HG03342 (cell line): ENCODE measurements around the gene RHNO1.
"Not testable (repeated sequence)": the region's sequence is repeated elsewhere in the genome, so short reads cannot be mapped to it uniquely, and the experiment has no call there.

Experiments
- ATAC-seq: cut with Tn5 transposase; IDR thresholded peaks from one replicate; pipeline ENCODE4 v1.9.1; 2021; ENCODE audit warnings: mild to moderate bottlenecking, moderate library complexity; ENCODE audit not compliant: unreplicated experiment

The RHNO1 gene

DNA sequence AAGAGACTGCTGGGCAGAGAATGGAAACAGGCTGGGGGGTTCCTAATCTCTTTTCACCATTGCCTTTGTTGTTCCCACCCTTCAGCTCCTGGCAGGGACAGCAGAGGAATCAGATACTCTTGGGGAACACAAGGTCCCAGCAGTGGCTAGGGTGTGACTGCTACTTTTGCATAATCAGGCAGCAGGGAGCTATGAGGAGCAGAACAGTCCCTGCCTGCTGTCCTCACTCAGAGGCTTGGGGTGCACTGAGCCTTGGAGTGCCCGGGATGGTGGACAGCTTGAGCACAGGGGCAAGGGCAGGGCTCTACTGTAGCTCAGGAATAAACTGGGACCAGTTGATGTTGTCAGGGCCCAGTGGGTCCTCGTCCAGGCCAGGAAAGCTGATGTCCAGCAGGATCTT is 18.7 kb upstream of the RHNO1 start:
- no peak for ATAC-seq

DNA sequence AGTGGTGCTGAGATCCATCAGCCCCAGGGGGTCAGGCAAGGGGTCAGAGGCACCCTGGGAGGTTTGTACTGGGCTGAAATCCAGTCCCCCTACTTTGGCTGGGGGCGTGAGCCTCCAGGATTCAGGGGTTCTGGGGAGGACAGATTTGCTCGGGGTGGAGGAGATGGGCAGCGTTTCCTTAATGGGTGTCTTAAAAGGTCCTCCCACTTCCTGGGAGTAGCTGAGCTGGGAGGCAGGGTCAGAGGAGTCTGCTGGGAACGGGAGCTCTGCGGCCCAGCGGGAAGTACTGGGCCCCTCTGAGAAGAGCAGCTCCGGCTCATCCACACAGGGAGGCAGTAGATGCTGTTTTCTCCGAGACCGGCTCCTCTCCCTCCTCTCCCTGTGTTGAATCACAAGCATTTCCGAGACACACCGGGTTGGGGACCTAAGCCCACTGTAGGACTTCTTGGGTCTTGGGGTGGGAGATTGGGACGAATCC is 18.0 kb upstream of the RHNO1 start:
- ATAC-seq = no peak

DNA sequence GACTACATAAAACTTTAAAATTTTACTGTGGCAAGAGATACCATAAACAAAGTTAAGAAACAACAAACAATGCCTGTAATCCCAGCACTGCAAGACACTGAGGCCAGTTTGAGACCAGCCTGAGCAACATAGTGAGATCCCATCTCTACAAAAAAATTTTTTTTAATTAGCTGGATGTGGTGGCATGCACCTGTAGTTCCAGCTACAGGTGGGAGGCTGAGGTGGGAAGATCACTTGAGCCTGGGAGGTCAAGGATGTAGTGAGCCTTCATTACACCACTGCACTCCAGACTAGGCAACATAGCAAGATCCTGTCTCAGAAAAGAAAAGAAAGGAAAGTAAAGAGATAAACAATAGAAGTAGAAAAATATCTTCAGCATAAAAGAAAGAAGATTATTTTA is 16.9 kb upstream of the RHNO1 start:
- ATAC-seq = no peak

- no peak for ATAC-seq
These were observed 14.1 kb upstream of the RHNO1 start for GRCh38 chr12:2862876-2863275.

- not testable (repeated sequence) for ATAC-seq
These were observed 13.6 kb upstream of the RHNO1 start for GRCh38 chr12:2863402-2863801.

DNA sequence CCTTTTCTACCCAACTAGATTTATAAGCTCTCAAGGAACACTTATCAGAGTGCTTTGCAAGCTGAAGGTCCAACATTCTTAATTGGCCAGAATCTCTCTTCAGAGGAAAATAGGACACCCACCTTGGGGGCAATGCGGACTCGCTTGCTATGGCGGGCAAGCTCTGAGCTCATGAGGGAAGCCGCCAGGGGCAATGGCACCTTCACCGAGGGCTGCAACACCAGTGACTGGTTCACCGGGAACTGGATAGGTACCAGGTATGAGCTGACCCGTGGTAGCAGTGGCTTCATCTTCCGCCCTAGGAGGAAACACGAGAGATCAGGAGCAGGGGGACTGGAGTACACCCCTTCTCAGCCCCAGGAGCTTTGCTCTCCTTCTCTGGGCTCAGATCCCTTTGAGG is 12.8 kb upstream of the RHNO1 start:
- no peak for ATAC-seq

DNA sequence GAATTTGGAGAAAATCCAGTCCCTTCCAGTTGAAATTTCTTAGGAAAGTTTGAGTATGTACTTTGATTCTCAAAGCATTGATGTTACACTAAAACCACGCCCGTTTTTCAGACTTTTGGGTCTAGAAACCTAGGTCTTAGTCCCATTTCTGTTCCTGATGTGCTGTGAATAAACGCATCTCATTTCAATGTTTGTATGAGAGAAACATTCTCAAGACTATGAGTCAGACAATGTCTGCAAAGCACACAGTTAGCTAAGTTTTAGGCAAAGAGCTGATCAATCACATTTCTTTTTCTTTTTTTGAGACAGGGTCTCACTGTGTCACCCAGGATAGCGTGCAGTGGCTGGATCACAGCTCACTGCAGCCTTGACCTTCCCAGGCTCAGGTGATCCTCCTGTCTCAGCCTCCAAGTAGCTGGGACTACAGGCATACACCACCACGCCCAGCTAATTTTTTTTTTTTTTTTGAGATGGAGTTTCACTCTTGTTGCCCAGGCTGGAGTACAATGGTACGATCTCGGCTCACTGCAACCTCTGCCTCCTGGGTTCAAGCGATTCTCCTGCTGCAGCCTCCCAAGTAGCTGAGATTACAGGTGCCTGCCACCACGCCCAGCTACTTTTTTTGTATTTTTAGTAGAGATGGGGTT is 7.9 kb upstream of the RHNO1 start:
- not testable (repeated sequence) for ATAC-seq

- ATAC-seq = peak; percentile 34
These were observed 484 bp upstream of the RHNO1 start for GRCh38 chr12:2876431-2877046.

DNA sequence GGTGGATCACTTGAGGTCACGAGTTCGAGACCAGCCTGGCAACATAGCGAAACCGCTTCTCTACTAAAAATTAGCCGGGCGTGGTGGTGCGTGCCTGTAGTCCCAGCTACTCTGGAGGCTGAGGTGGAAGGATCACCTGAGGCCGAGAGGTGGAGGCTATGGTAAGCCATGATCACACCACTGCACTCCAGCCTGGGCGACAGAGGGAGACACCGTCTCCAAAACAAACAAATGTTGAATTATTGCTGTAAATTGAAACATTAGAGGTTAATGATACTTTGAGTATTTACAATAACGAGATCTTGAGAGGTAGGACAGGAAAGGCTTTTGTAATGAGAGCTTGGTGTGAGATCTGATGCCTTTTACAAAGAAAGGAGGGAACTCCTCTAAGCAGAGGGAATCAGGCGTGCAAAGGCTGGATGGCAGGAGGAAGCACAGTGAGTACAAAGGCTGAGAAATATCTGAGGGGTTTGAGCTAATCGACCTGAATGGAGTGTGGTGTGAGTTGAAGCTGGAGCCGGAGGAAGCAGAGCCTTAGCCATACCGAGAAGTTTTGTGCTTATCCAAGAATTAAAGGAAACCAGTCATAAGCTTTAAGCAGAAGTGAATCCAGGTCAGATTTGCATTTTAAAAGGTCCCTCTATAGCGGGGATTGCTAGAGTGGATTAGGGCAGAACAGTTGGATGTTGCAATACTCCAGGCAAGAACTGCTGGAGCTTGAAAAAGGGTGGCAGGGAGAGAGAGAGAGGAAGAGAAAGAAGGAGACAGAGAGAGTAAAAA is 1.1 kb downstream of the RHNO1 start:
- ATAC-seq = no peak

DNA sequence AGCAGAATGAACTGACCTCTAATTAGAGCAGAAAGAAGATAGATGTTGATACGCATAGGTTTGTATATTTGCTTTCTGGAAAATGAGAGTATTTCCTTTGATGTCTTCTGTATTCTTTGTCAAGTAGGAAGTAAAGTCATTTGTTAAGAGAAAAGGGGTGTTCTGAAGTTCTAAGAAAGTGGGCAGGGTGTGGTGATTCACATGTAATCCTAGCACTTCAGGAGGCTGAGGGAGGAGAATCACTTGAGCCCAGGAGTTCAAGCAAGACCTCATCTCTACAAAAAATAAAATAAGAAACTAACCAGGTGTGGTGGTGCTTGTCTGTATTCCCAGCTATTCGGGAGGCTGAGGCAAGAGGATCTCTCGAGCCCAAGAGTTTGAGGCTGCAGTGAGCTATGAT is 2.8 kb downstream of the RHNO1 start:
- ATAC-seq = no peak

- no peak for ATAC-seq
These were observed 7.8 kb downstream of the RHNO1 start for GRCh38 chr12:2884810-2885209.

GRCh38 chr12:2886768-2887450 is 9.9 kb downstream of the RHNO1 start:
- ATAC-seq = no peak

DNA sequence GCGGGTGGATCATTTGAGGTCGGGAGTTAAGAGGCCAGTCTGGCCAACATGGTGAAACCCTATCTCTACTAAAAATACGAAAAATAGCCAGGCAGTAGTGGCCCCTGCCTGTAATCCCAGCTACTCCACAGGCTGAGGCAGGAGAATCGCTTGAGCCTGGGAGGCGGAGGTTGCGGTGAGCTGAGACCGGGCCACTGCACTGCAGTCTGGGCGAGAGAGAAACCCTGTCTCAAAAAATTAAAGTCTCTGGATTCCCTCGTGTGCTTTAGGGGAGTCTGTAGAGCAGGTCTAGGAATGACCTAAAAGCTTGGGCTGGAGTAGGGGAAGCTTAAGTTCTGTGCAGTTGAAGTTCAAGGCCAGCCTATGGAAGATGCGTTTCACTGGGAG is 13.0 kb downstream of the RHNO1 start:
- no peak for ATAC-seq

DNA sequence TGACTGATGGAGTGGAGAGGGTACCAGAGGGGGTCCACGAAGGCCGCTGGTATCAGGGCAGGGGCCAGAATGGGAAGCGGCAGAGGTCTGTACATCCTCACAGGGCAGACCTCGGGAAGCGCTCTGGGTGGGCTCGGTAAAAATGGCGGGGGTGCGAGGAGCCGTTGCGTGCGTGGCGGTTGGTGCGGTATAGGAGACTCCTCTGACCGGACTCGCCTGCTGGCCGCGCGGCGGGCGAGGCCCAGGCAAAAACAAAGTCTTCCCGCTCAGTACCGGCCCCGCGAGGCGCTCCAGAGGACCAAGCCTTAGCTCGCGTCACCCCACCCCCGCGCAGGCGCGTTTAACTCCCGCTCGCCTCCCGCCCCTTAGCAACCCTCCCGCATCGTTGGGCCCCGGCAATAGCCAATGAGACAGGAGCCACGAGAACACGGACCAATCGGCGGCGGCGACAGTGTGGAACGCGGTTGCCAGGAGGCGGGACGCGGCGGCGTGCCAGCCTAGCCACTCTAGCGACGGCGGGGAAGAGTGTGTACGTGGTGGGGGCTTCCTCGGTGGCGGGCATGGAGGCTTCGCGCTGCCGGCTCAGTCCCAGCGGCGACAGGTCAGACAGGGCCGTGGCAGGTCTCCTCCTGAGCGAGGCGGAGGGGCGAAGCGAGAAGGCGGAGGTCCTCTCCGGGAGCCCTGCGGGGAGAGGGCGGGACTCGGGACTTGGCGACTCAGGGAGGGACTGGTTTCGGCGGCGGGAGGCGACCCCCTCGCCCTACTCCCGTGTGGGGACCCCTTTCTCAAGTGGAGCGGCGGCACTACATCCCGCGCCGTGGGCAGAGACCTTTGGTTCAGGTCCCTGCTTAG is 13.6 kb downstream of the RHNO1 start, which contains the start of gene TULP3:
Gene TULP3 (plus strand): TSS at position 504 of the 852 bp plus-strand sequence. CDS start 57 bp downstream, at position 561.
- peak; percentile 93 for ATAC-seq

DNA sequence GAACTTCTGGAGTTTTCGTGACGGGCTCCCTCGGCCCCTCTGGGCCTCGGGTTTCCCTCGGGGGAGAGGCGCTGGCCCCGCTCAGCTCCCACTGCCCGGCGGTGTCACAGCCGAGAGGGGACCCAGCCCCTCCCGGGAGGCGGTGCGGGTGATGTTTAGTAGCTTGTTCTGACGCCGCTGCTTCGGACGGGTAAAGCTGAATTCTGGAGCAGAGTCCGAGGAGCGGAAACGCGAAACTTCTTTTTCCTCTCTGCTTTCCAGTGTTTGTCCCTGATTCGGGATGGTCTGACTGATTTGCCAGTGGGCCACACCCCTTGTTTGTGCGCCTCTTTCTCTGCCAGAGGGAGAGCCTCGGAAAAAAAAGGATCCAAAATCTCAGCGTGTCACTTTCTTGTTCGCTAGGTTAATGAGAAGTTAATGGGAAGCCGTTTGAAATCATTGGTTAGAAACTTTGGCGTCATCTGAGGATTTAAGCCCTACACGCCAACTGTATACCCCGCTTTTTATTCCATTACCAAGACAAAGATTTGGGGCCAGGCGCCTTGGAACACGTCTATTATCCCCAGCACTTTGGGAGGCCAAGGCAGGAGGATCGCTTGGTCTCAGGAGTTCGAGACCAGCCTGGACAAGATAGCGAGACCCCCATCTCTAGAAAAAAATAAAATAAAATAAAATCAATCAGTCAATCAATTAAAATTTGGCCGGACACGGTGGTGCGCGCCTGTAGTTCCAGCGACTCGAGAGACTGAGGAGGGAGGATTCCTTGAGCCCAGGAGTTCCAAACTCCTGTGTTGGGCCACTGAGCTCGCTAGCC is 14.4 kb downstream of the RHNO1 start:
- ATAC-seq = peak; percentile 13

DNA sequence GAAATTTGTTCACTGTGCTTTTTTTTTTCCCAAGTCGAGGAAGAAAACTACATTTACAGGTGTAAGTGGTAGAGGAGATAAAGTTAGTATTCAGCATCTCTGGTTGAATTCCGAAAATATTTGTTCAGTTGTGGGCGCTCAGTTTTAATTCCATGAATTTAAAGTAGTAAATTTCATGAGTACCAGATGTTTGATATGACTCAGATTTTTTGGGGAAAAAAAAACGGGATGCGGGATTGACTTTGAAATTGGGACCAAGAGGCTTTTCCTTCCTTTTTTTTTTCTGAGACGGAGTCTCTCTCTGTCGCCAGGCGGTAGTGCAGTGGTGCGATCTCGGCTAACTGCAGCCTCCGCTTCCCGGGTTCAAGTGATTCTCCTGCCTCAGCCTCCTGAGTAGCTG is 15.2 kb downstream of the RHNO1 start:
- ATAC-seq = no peak

DNA sequence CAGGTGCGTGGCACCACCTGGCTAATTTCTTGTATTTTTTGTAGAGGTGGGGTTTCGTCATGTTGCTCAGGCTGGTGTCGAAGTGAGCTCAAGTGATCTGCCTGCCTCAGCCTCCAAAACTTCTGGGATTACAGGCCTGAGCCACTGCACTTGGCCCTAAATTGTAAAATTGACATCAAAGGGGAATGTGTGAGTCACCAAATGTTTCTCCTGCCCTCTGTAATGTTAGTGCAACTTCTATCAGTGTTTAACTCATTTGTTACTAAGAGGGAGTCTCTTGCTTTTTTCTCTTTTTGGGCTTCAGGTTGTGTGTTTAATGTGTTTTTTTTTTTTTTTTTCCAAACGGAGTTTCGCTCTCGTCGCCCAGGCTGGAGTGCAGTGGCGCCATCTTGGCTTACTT is 16.0 kb downstream of the RHNO1 start:
- ATAC-seq = no peak

DNA sequence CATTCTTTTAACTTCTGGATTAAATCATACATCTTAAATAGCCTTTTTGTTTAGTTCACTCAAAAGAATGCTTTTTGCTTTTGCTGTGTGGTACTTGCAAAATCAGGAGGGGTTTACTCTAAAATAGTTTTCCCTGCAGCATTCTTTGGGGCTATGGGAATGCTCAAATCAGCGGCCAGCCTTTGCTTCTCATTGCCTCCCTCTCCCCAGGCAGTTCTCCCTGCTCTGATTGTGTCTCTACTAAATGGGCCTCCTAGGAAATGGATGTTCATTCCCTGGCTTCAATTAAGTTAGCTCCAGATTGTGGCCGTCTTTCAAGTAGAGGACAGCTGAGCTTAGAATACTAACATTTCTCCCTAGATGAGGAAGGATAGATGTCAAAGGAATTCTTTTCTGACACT is 18.0 kb downstream of the RHNO1 start:
- no peak for ATAC-seq

DNA sequence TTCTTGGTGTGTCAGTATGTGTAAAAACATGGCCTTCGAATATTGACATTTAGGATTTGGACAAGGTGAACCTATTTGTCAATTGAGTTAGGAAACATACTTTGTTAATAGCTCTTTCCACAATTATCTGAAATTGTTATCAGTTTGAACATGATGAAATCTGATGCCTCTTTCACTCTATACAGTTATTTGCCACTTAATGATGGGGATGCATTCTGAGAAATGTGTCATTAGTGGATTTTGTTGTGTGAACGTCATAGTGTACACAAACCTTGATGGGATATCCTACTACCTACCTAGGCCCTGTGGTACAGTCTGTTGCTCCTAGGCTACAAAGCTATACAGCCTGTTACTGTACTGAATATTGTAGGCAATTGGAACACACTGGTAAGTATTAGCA is 18.5 kb downstream of the RHNO1 start:
- ATAC-seq = no peak

GRCh38 chr12:2897418-2897817 is 20.4 kb downstream of the RHNO1 start:
- ATAC-seq = no peak
